NCI-H2107 (cell line): ENCODE results near the gene SYNJ1.
"Not testable (repeated sequence)": the region's sequence is repeated elsewhere in the genome, so short reads cannot be mapped to it uniquely, and the experiment has no call there.

Source experiments
- DNase-seq: peaks from one replicate; lab custom pipeline; 2025; lab: John Stamatoyannopoulos, UW

SYNJ1 gene

GRCh38 chr21:32736083-32736482 is 8.3 kb upstream of the SYNJ1 start:
- not testable (repeated sequence) for DNase-seq

- DNase-seq: no peak
Observed at GRCh38 chr21:32735524-32735923, 7.7 kb upstream of the SYNJ1 start.

- DNase-seq: no peak
Observed at GRCh38 chr21:32733990-32734613, 6.3 kb upstream of the SYNJ1 start.

- DNase-seq: no peak
Observed at GRCh38 chr21:32733356-32733755, 5.5 kb upstream of the SYNJ1 start.

GRCh38 chr21:32732544-32732943 is 4.7 kb upstream of the SYNJ1 start:
- DNase-seq: no peak

GRCh38 chr21:32728848-32729247 is 1.0 kb upstream of the SYNJ1 start:
- DNase-seq: no peak

- DNase-seq: no peak
Observed at GRCh38 chr21:32728456-32728839, 635 bp upstream of the SYNJ1 start.

GRCh38 chr21:32726839-32727686 is 750 bp downstream of the SYNJ1 start:
- DNase-seq: no peak

GRCh38 chr21:32719085-32719484 is 8.7 kb downstream of the SYNJ1 start:
- DNase-seq: no peak

- no peak for DNase-seq
Observed at GRCh38 chr21:32717851-32718316, 9.9 kb downstream of the SYNJ1 start.

GRCh38 chr21:32716486-32716885 is 11.3 kb downstream of the SYNJ1 start:
- DNase-seq: no peak

- DNase-seq: no peak
Observed at GRCh38 chr21:32713726-32714125, 14.1 kb downstream of the SYNJ1 start.

GRCh38 chr21:32712641-32713040 is 15.2 kb downstream of the SYNJ1 start:
- DNase-seq: no peak

- peak; percentile 83 for DNase-seq
Observed at GRCh38 chr21:32712043-32712442, 15.8 kb downstream of the SYNJ1 start.

GRCh38 chr21:32710987-32711386 is 16.8 kb downstream of the SYNJ1 start:
- no peak for DNase-seq

GRCh38 chr21:32710069-32710784 is 17.6 kb downstream of the SYNJ1 start:
- no peak for DNase-seq

- no peak for DNase-seq
Observed at GRCh38 chr21:32708069-32708468, 19.7 kb downstream of the SYNJ1 start.

- no peak for DNase-seq
Observed at GRCh38 chr21:32705901-32706300, 21.9 kb downstream of the SYNJ1 start.

- no peak for DNase-seq
Observed at GRCh38 chr21:32705139-32705538, 22.7 kb downstream of the SYNJ1 start.

- no peak for DNase-seq
Observed at GRCh38 chr21:32702702-32703101, 25.1 kb downstream of the SYNJ1 start.

GRCh38 chr21:32698971-32699693 is 28.7 kb downstream of the SYNJ1 start:
- no peak for DNase-seq

GRCh38 chr21:32698286-32698685 is 29.5 kb downstream of the SYNJ1 start:
- DNase-seq: no peak
